GM23338 (cell line): ENCODE measurements around the gene RTN4RL2.

Experiments used
- CREB1 ChIP-seq: fragments of 250-450 bp; sonication (Bioruptor Pico); IDR thresholded peaks from 2 replicates; pipeline ENCODE4 v1.5.0; 2020; ENCODE audit warnings: low read depth, mild to moderate bottlenecking, moderate library complexity
- EZH2 ChIP-seq: fragments of 200-600 bp; sonication (generic); IDR thresholded peaks from one replicate; pipeline ENCODE4 v1.8.0; 2017; ENCODE audit warnings: antibody characterized with exemption, mild to moderate bottlenecking, low read depth; ENCODE audit not compliant: unreplicated experiment
- EZH2phosphoT487 ChIP-seq: fragments of 200-600 bp; sonication (generic); IDR thresholded peaks from one replicate; pipeline ENCODE4 v1.8.1; 2018; ENCODE audit warnings: antibody characterized with exemption; ENCODE audit not compliant: unreplicated experiment
- JUNB ChIP-seq: IDR thresholded peaks from one replicate; pipeline ENCODE4 v1.6.1; 2016; ENCODE audit warnings: antibody characterized with exemption; ENCODE audit not compliant: unreplicated experiment
- POLR2AphosphoS5 ChIP-seq: IDR thresholded peaks from 2 replicates; pipeline ENCODE4 v1.6.1; 2016; ENCODE audit warnings: antibody characterized with exemption, low read depth
- STAT1 ChIP-seq: IDR thresholded peaks from one replicate; pipeline ENCODE4 v1.6.1; 2016; ENCODE audit warnings: antibody characterized with exemption; ENCODE audit not compliant: unreplicated experiment
- TF ChIP-seq, protein P1 (sequence below), 2 experiments: fragments of 200-600 bp in 1 of 2; sonication (generic) in 1 of 2; conservative IDR thresholded peaks; 2 replicates each; pipeline versions ENCODE4 v1.5.1 to v1.6.1; 2016 to 2017; ENCODE audit warnings: antibody characterized with exemption in 2 of 2, low read depth in 2 of 2, mild to moderate bottlenecking in 2 of 2, moderate library complexity in 1 of 2
- TF ChIP-seq, protein P2 (sequence below): IDR thresholded peaks from one replicate; pipeline ENCODE4 v1.6.1; 2018; ENCODE audit warnings: antibody characterized with exemption; ENCODE audit not compliant: unreplicated experiment

DNA sequence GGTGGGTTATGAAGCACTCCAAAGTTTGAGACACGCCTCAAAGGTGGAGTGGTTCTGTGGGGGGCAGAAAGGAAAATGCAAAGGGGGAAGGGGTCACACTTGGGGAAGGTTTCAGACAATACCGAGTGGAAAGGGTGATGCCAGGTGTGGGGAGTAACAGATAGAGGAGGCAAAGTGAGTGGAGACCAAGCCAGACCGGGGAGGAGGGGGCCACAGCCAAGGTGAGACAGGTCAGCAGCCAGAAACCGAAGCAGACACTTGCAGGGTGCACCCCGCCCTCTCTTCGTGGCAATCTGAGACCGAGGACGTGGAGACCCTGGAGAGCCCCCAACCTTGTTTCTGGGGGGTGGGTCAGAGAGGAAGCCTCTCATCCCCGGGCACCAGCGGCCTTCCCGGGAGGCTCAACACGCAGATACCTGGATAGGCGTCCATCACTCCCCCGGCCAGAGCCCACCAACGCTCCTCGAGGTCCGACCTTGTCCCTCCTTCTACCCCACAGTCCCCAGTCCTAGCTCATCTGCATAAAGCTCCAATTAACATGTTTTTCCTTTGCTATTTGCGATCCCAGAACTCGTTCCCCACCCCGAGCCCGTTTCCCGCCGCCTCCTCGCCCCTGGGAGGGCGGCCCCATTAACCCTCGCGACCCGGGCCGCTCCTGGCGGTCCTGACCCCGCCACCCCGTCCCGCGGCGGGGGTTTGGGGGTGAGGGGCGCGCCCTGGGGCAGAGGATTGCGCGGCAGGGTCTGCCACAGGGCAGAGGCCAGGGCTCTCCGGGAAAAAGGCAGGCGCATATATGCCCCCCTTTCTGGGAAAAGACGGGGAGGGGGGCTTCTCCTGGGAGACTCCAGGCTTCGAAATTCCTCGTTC lies 21.8 kb downstream of the RTN4RL2 start:
- TF ChIP-seq, protein P1, sequence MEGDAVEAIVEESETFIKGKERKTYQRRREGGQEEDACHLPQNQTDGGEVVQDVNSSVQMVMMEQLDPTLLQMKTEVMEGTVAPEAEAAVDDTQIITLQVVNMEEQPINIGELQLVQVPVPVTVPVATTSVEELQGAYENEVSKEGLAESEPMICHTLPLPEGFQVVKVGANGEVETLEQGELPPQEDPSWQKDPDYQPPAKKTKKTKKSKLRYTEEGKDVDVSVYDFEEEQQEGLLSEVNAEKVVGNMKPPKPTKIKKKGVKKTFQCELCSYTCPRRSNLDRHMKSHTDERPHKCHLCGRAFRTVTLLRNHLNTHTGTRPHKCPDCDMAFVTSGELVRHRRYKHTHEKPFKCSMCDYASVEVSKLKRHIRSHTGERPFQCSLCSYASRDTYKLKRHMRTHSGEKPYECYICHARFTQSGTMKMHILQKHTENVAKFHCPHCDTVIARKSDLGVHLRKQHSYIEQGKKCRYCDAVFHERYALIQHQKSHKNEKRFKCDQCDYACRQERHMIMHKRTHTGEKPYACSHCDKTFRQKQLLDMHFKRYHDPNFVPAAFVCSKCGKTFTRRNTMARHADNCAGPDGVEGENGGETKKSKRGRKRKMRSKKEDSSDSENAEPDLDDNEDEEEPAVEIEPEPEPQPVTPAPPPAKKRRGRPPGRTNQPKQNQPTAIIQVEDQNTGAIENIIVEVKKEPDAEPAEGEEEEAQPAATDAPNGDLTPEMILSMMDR (conservative IDR thresholded peaks at IDR 0.05; ENCODE audit: low read depth in 2 of 2): no peak
- no peak for TF ChIP-seq POLR2AphosphoS5
- TF ChIP-seq JUNB: no peak
- TF ChIP-seq CREB1 (CRISPR knock-in tag): no peak
- TF ChIP-seq EZH2phosphoT487: no peak
- TF ChIP-seq, protein P2, sequence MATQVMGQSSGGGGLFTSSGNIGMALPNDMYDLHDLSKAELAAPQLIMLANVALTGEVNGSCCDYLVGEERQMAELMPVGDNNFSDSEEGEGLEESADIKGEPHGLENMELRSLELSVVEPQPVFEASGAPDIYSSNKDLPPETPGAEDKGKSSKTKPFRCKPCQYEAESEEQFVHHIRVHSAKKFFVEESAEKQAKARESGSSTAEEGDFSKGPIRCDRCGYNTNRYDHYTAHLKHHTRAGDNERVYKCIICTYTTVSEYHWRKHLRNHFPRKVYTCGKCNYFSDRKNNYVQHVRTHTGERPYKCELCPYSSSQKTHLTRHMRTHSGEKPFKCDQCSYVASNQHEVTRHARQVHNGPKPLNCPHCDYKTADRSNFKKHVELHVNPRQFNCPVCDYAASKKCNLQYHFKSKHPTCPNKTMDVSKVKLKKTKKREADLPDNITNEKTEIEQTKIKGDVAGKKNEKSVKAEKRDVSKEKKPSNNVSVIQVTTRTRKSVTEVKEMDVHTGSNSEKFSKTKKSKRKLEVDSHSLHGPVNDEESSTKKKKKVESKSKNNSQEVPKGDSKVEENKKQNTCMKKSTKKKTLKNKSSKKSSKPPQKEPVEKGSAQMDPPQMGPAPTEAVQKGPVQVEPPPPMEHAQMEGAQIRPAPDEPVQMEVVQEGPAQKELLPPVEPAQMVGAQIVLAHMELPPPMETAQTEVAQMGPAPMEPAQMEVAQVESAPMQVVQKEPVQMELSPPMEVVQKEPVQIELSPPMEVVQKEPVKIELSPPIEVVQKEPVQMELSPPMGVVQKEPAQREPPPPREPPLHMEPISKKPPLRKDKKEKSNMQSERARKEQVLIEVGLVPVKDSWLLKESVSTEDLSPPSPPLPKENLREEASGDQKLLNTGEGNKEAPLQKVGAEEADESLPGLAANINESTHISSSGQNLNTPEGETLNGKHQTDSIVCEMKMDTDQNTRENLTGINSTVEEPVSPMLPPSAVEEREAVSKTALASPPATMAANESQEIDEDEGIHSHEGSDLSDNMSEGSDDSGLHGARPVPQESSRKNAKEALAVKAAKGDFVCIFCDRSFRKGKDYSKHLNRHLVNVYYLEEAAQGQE: no peak
- no peak for TF ChIP-seq EZH2
- TF ChIP-seq STAT1: no peak
